NCI-H345 treated with DMSO at 0.1 percent for 48 hours (cell line): ENCODE data around the gene FAM193A.
"Not testable (repeated sequence)": the region's sequence is repeated elsewhere in the genome, so short reads cannot be mapped to it uniquely, and the experiment has no call there.

Experiments used
- DNase-seq: peaks from one replicate; lab custom pipeline; 2025; ENCODE audit not compliant: unreplicated experiment; lab: John Stamatoyannopoulos, UW

FAM193A gene

GRCh38 chr4:2743518-2744445, 207.3 kb downstream of the FAM193A start:
- DNase-seq, result no peak

GRCh38 chr4:2744576-2745270, 208.3 kb downstream of the FAM193A start:
- no peak for DNase-seq

- DNase-seq, result no peak
These were observed 209.1 kb downstream of the FAM193A start for GRCh38 chr4:2745516-2745915.

- no peak for DNase-seq
These were observed 209.7 kb downstream of the FAM193A start for GRCh38 chr4:2745981-2746806.

GRCh38 chr4:2746891-2747695, 210.6 kb downstream of the FAM193A start:
- DNase-seq, result no peak

GRCh38 chr4:2750719-2751605, 214.5 kb downstream of the FAM193A start:
- DNase-seq, result no peak

GRCh38 chr4:2753436-2753835, 217.0 kb downstream of the FAM193A start:
- DNase-seq, result no peak

- DNase-seq, result no peak
These were observed 218.7 kb downstream of the FAM193A start for GRCh38 chr4:2754848-2755819.

GRCh38 chr4:2755821-2756690, 219.6 kb downstream of the FAM193A start, which contains the start of gene TNIP2:
TSS of gene TNIP2 (minus strand) at chr4:2756336. CDS start at chr4:2756289, 47 bp downstream.
- no peak for DNase-seq

GRCh38 chr4:2756691-2757350, 220.4 kb downstream of the FAM193A start:
- no peak for DNase-seq

GRCh38 chr4:2757426-2757825, 221.0 kb downstream of the FAM193A start:
- no peak for DNase-seq

- DNase-seq, result no peak
These were observed 224.8 kb downstream of the FAM193A start for GRCh38 chr4:2761035-2761923.

- no peak for DNase-seq
These were observed 225.6 kb downstream of the FAM193A start for GRCh38 chr4:2762048-2762447.

- not testable (repeated sequence) for DNase-seq
These were observed 226.3 kb downstream of the FAM193A start for GRCh38 chr4:2762486-2763370.

- no peak for DNase-seq
These were observed 227.1 kb downstream of the FAM193A start for GRCh38 chr4:2763511-2763967.
